Activated T-helper 1 cell treated with anti-CD3 and anti-CD28 coated beads, Interleukin-2, amount 50 U/mL, for 16 hours (primary cell): Measurements from ENCODE around the gene ANKMY2.
A peak's percentile ranks its signal among the peaks of the same experiment; 100 is the strongest.
"Not testable (repeated sequence)": the region's sequence is repeated elsewhere in the genome, so short reads cannot be mapped to it uniquely, and the experiment has no call there.

Source experiments
- DNase-seq, 2 donors: peaks; one replicate each; pipeline ENCODE4 v3.0.0-alpha.2; 2020; ENCODE audit warnings: low read depth in 1 of 2, low spot score in 1 of 2

ANKMY2 gene

GRCh38 chr7:16645593-16646471 lies at the start of gene ANKMY2, which contains the start of gene BZW2:
TSS of gene ANKMY2 (minus strand) at chr7:16645754. CDS start at chr7:16645573, 181 bp downstream.
TSS of gene BZW2 (plus strand) at chr7:16646181. CDS start at chr7:16665444, 19,263 bp downstream.
- peak; percentile 81 to 88 for DNase-seq

- no peak for DNase-seq
Observed at GRCh38 chr7:16694806-16695205, 49.3 kb upstream of the ANKMY2 start.

GRCh38 chr7:16693601-16694318 lies 48.2 kb upstream of the ANKMY2 start:
- no peak for DNase-seq

DNA sequence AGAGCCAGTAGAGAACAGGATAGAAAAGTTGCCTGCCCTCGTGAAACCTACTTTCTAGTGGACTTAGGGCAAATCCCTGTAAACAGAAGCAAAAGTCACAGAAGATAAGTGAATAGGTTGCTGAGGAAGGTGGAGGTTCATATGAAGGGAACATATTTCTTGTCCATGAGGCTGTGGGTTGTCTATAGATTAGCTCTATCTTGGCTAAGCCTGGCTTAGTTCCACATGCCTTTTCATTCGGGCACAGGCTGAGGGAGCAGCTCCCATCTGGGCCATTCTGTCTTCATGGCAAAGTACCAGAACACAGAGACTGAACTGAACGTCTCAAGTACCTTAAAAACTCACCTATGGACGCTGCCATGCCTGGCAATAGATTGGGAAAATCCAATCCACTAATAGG lies 45.7 kb upstream of the ANKMY2 start:
- DNase-seq: no peak

DNA sequence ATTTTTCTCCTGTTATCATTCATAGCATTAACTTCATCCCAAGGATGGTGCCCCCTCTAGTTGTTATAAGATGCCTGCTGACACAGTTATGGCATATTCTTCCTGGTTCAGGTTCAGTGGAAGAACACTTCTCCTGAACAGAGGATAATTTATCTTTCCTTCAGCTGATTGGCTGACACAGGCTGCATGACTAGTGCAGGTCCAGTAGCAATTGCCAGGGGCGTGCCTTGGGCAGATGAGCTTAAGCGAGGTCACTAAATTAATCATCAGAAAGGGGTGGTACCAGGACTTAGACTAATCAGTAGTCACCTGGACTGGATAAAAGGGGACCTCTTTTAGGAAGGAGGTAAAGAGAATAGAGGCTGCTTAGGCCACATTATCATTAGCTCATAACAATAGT lies 42.7 kb upstream of the ANKMY2 start:
- DNase-seq: no peak

DNA sequence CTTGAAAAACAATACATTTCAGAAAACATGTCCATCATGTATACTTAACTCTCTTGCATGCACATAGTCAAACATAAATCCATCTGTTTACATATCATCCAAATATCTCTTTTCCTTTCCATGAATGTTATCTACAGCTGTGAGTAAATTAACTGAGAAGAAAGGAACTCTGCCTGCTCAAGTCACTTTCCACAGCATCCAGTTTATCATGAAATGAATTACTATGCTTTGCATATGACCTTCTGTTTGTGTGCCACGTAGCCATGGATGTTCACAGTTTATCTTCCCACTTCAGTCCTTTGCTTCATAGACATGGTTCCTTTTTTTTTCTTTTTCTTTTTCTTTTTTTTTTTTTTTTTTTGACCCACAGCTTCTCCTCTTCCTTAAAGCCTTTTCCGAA lies 40.0 kb upstream of the ANKMY2 start:
- no peak for DNase-seq

DNA sequence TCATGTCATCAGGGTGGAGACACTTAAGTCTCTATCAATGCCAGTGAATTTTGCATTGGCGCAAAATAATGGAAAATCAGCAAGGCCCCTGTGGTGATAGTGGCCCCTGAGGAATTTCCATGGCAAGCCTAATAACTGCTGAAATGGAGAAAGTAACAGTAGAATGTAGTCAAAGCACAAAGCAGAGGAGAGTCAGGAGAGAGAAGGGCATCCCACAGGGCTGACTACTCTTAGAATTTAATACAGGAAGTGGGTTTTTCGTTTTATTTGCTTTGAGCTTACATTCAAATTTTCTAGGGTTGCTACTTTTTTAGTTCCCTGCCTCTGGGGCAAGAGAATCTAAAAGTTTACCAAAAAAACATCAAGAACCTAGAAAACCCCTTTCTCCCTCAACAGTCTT lies 39.4 kb upstream of the ANKMY2 start:
- DNase-seq: no peak

- DNase-seq: not testable (repeated sequence)
Observed at GRCh38 chr7:16678645-16679566, 33.4 kb upstream of the ANKMY2 start.

DNA sequence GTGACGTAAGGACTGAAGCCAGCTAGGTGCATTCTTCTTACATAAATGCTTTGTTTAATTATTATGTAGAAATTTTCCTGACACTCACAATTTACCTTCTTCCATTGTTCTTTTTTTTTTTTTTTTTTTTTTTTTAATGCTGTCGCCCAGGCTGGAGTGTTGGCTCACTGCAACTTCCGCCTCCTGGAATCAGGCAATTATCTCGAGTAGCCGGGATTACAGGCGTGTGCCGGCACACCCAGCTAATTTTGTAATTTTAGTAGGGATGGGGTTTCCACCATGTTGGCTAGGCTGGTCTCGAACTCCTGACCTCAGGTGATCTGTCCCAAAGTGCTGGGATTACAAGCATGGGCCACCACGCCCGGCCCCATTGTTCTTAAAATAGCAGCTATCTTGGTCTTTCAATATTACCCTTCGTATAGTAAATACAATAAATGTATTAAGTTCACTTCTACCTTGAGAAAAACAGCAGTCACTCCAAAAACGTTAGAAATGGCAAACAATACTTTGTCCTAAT lies 32.5 kb upstream of the ANKMY2 start:
- no peak for DNase-seq

- no peak for DNase-seq
Observed at GRCh38 chr7:16675277-16675676, 29.7 kb upstream of the ANKMY2 start.

DNA sequence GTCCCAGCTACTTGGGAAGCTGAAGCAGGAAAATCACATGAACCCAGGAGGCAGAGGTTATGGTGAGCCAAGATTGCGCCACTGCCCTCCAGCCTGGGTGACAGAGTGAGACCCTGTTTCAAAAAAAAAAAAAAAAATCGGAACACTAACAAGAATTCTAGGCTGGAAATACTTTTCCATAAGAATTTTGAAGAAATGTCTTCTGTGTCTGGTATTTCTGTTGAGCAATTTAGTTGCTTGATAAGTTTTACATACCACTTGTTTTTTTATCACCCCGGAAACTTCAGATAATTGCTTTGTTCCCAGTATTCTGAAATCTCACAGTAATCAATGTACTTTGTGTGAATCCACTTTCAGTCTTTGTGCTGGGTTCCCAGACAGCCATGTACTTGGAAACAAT lies 26.3 kb upstream of the ANKMY2 start:
- DNase-seq: no peak

- DNase-seq: no peak
Observed at GRCh38 chr7:16670731-16671344, 25.3 kb upstream of the ANKMY2 start.

DNA sequence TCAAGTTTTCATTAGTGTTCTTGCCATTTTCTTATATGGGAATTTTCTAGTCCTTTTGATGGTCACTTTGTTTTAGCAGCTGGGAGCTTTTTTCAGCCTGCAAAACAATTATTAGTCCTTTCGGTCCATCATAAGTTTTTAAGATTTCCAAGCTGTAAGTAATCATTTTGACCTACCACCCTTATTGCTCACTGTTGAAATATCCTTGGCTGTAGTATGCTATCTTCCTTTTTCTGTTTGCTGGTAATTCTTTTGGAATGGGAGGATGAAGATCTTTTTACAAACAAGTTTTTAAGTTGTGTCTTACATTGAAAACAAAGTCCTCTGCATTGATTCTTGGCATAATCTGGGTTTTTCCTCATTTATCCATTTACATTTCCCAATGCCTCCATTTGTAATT lies 24.5 kb upstream of the ANKMY2 start:
- no peak for DNase-seq

DNA sequence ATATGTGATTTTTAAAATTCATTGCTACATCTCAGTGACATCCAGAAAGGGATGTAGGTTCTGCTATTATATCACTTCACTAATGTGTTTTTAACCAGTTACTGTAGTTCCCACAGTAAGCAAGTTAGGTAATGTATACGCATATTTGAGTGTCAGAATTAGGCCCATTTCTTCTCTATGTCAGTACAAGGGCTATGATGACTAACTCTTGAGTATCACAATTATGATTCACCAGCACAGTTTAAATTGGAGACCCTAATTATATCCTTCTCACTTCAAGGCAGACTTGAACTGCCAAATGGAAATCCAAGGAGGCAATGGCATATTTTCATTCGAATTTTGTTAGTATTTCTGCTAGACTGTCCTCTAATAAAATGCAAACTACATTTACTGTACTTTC lies 24.0 kb upstream of the ANKMY2 start:
- DNase-seq: no peak

- DNase-seq: no peak
Observed at GRCh38 chr7:16668978-16669377, 23.4 kb upstream of the ANKMY2 start.

DNA sequence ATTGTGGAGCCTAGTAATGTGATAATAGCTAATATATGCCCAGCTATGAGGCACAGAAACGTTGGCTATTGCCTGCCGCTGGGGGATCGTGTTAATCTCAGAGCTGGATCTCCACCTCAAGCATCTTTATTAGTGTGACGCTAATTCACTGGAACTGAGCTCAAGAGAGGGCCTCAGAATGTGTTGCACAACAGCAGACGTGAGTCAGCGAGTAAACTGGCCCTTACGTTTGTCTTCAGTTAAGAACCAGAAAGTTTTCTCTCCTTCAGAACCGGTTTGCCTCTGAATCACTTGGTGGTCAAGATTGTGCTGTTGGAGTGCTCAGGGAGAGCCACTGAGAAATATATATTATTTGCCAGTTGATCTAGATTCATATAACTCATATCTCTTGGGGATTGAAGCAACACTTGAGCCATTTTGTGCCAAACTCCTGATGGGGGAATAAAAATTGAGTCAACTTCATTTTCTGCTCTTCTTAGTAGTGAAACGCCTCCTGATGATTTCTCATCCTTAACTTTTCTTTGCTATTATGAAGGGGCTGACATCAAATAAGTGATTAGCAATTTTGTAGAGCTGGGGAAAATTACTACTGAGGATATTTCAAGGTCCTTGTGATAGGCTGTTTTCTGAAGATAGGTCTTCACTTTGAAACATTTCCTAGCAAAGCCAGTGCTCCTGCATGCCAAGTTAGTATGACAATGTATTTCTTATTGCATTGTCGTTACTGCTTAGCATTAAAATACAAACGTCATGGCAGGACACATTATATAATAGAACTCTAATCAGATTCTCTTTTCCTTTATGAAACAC lies 22.7 kb upstream of the ANKMY2 start:
- no peak for DNase-seq

DNA sequence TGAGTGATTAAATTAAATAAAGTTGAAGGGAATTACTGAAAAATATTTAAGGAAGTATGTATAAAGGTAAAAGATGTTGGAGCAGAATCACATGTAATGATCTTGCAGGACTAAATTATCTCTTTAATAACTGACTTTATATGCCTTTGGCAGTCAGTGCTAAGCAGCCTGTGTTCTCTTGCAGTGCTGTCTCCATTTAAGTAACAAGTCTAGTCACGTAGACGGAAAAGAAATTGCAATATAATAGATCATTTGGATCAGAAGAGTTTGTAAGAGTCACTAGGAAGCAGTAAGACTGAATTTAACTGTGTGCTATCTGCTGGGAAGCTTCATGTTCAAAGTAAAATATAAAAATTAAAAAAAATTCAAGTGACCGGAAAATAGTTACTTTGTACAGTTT lies 21.8 kb upstream of the ANKMY2 start:
- DNase-seq: no peak

DNA sequence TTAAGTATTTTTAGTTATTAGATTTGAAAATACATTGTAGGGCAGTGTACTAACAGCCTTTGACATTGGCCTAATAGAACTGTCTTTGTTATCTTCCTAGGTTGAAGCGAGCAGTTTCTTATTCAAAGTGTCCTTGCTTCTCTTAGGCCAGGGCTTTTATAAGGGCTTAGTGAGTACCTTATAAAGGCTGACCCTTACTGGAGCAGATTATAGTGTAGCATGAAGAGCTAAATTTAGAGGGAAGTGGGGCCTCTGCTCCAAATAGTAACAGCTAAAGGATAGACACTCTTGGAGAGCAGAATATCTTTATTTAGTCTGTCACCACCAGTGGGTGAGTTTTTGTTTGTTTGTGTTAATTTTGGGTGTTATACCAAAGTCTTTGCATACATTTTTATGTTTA lies 16.4 kb upstream of the ANKMY2 start:
- DNase-seq: no peak

- no peak for DNase-seq
Observed at GRCh38 chr7:16660702-16661464, 15.3 kb upstream of the ANKMY2 start.
